AG20443 (cell line): ENCODE results near the gene MAP2.
A peak's percentile ranks its signal among the peaks of the same experiment; 100 is the strongest.

Source experiments
- DNase-seq: peaks from one replicate; pipeline ENCODE4 v3.0.0; 2012; ENCODE audit warnings: low spot score, mixed read lengths

Gene MAP2

GRCh38 chr2:209721497-209721896, 297.6 kb downstream of the MAP2 start:
- DNase-seq, result no peak

GRCh38 chr2:209726311-209726710, 302.5 kb downstream of the MAP2 start:
- DNase-seq, result no peak

GRCh38 chr2:209727077-209727476, 303.2 kb downstream of the MAP2 start:
- DNase-seq, result no peak

- DNase-seq, result no peak
These were observed 311.0 kb downstream of the MAP2 start for GRCh38 chr2:209734805-209735204.

- no peak for DNase-seq
These were observed 318.1 kb downstream of the MAP2 start for GRCh38 chr2:209741953-209742352.

GRCh38 chr2:209753020-209753419, 329.2 kb downstream of the MAP2 start:
- no peak for DNase-seq

- DNase-seq, result no peak
These were observed 333.3 kb downstream of the MAP2 start for GRCh38 chr2:209757163-209757562.

GRCh38 chr2:209761566-209761965, 337.7 kb downstream of the MAP2 start:
- no peak for DNase-seq

- no peak for DNase-seq
These were observed 338.7 kb downstream of the MAP2 start for GRCh38 chr2:209762563-209762962.

- DNase-seq, result no peak
These were observed 339.3 kb downstream of the MAP2 start for GRCh38 chr2:209763106-209763505.

GRCh38 chr2:209766613-209767012, 342.8 kb downstream of the MAP2 start:
- DNase-seq, result no peak

GRCh38 chr2:209767316-209767715, 343.5 kb downstream of the MAP2 start:
- DNase-seq, result no peak

GRCh38 chr2:209768557-209768956, 344.7 kb downstream of the MAP2 start:
- DNase-seq, result no peak

GRCh38 chr2:209771474-209772289, 347.8 kb downstream of the MAP2 start, which contains the start of gene UNC80:
UNC80 (plus strand) TSS chr2:209771832; CDS start chr2:209772073, 241 bp downstream.
- peak; percentile 93 for DNase-seq

- DNase-seq, result no peak
These were observed 348.4 kb downstream of the MAP2 start for GRCh38 chr2:209772290-209772685.

GRCh38 chr2:209773377-209773776, 349.5 kb downstream of the MAP2 start:
- DNase-seq, result no peak
